ENCODE data around the gene DPH6.
"Not testable (repeated sequence)": the region's sequence is repeated elsewhere in the genome, so short reads cannot be mapped to it uniquely, and the experiment has no call there.

Gene DPH6

DNA sequence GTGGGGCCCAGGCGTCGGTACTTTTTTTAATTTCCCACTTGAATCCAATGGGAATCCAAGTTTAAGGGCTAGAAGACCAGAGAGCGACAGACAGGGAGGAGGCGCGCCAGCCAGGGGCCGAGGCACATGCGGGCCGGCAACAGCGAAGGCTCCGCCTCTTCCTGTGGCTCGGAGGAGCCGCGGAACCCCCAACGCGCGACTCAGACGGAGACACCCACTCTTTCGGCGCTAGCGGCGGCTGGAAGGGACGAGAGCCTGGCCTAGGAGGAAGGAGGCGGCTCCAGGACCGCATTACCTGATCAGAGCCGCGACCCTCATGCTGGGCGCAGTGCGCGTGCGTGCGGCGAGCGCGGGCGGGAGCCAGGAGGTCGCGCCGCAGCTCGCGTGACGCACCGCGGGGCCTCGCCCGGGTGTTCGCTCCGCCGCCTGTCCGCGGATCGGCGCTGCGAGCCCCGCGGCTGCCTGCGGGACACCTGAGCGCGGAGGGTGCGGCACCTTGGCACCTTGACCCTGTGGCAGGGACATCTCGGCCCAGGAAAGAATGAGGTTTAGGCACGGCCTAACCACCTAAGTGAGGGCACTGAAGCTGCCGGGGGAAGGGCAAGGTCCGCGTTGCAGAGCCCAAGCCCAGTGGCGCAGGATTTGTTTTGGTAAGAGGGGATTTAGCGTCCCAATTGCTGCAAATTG lies at the start of gene DPH6:
DPH6 (minus strand) TSS at position 342 of the 687 bp plus-strand sequence; CDS start at position 318, 24 bp downstream.
- no peak for TF ChIP-seq EZH2phosphoT487 (conservative IDR thresholded peaks at IDR 0.05; ENCODE audit: low read length)
- no peaks in the 10 kb centered on the region for H3K27me3 ChIP-seq (ENCODE audit: low read length)
- H3K4me2 ChIP-seq (ENCODE audit: low read depth, low read length, poor library complexity, severe bottlenecking), result peak within 1 kb of the TSS; percentile 95
- peak within 1 kb of the TSS; percentile 93 for H2AFZ ChIP-seq (ENCODE audit: low read depth, low read length, severe bottlenecking)
- peak within 1 kb of the TSS; percentile 84 for H3K27ac ChIP-seq (ENCODE audit: low read depth, low read length)
- H3K9me3 ChIP-seq (ENCODE audit: insufficient read depth, low read length), result no peaks in the 10 kb centered on the region
- H3K36me3 ChIP-seq (ENCODE audit: low read length), result no peaks in the 10 kb centered on the region
- peak within 1 kb of the TSS; percentile 83 for H3K4me3 ChIP-seq (ENCODE audit: insufficient read depth, low read length, poor library complexity, severe bottlenecking)
- H3F3A ChIP-seq (ENCODE audit: insufficient read depth), result 0 out of 2 replicates have a peak, but pooled peaks cover 4% of the 10 kb centered on the region
- peak within 1 kb of the TSS; percentile 84 for H3K9ac ChIP-seq (ENCODE audit: low read length)
- no peaks in the 10 kb centered on the region; the same call in 1 of the 2 replicates for H3K79me2 ChIP-seq (ENCODE audit: insufficient read depth, low read length)
- no peaks in the 10 kb centered on the region for H4K20me1 ChIP-seq (ENCODE audit: low read depth, low read length)
- H3K9me2 ChIP-seq (replicated peaks; ENCODE audit: insufficient read depth, low read length), result no peaks in the 10 kb centered on the region

- Histone ChIP-seq H3K9me3 (ENCODE audit: insufficient read depth, low read length) (no peaks in the 10 kb centered on the region), H2AFZ (ENCODE audit: low read depth, low read length, severe bottlenecking) (no peak overlapping the region), H3K27ac (ENCODE audit: low read depth, low read length) (no peak overlapping the region), H3K9me2 (replicated peaks; ENCODE audit: insufficient read depth, low read length) (no peaks in the 10 kb centered on the region), H3K9ac (ENCODE audit: low read length) (no peak overlapping the region), H3F3A (ENCODE audit: insufficient read depth) (no peaks in the 10 kb centered on the region), H3K36me3 (ENCODE audit: low read length) (no peaks in the 10 kb centered on the region), H3K27me3 (ENCODE audit: low read length) (no peaks in the 10 kb centered on the region), H4K20me1 (ENCODE audit: low read depth, low read length) (no peaks in the 10 kb centered on the region), H3K79me2 (ENCODE audit: insufficient read depth, low read length) (no peaks in the 10 kb centered on the region), H3K4me3 (ENCODE audit: insufficient read depth, low read length, poor library complexity, severe bottlenecking) (no peak overlapping the region), H3K4me2 (ENCODE audit: low read depth, low read length, poor library complexity, severe bottlenecking) (no peak overlapping the region)
- TF ChIP-seq EZH2phosphoT487 (conservative IDR thresholded peaks at IDR 0.05; ENCODE audit: low read length) (no peak), CTCF (IDR thresholded peaks at IDR 0.05; ENCODE audit: insufficient read depth, low read length, poor library complexity, severe bottlenecking) (no peak)
Observed at GRCh38 chr15:35595656-35596055, 49.7 kb upstream of the DPH6 start.

- H3K79me2 ChIP-seq (ENCODE audit: insufficient read depth, low read length); H4K20me1 ChIP-seq (ENCODE audit: low read depth, low read length); H3F3A ChIP-seq (ENCODE audit: insufficient read depth); H3K27me3 ChIP-seq (ENCODE audit: low read length); H3K9me2 ChIP-seq (replicated peaks; ENCODE audit: insufficient read depth, low read length); H3K4me3 ChIP-seq (ENCODE audit: insufficient read depth, low read length, poor library complexity, severe bottlenecking); H3K36me3 ChIP-seq (ENCODE audit: low read length); H3K4me2 ChIP-seq (ENCODE audit: low read depth, low read length, poor library complexity, severe bottlenecking); H3K9me3 ChIP-seq (ENCODE audit: insufficient read depth, low read length); H3K27ac ChIP-seq (ENCODE audit: low read depth, low read length); H2AFZ ChIP-seq (ENCODE audit: low read depth, low read length, severe bottlenecking); H3K9ac ChIP-seq (ENCODE audit: low read length): not testable (repeated sequence)
Observed at GRCh38 chr15:35591987-35592386, 46.0 kb upstream of the DPH6 start.

GRCh38 chr15:35583863-35584528 lies 38.0 kb upstream of the DPH6 start:
- H3K9me2 ChIP-seq (replicated peaks; ENCODE audit: insufficient read depth, low read length), result no peaks in the 10 kb centered on the region
- H3K4me3 ChIP-seq (ENCODE audit: insufficient read depth, low read length, poor library complexity, severe bottlenecking), result no peak overlapping the region
- no peaks in the 10 kb centered on the region for H3K27me3 ChIP-seq (ENCODE audit: low read length)
- no peak overlapping the region for H3K9ac ChIP-seq (ENCODE audit: low read length)
- no peaks in the 10 kb centered on the region for H3K9me3 ChIP-seq (ENCODE audit: insufficient read depth, low read length)
- no peaks in the 10 kb centered on the region for H3K79me2 ChIP-seq (ENCODE audit: insufficient read depth, low read length)
- H3K4me2 ChIP-seq (ENCODE audit: low read depth, low read length, poor library complexity, severe bottlenecking), result no peak overlapping the region
- no peaks in the 10 kb centered on the region for H3F3A ChIP-seq (ENCODE audit: insufficient read depth)
- TF ChIP-seq CTCF (IDR thresholded peaks at IDR 0.05; ENCODE audit: insufficient read depth, low read length, poor library complexity, severe bottlenecking) (no peak), EZH2phosphoT487 (conservative IDR thresholded peaks at IDR 0.05; ENCODE audit: low read length) (no peak)
- no peak overlapping the region for H2AFZ ChIP-seq (ENCODE audit: low read depth, low read length, severe bottlenecking)
- no peaks in the 10 kb centered on the region for H4K20me1 ChIP-seq (ENCODE audit: low read depth, low read length)
- no peak overlapping the region for H3K27ac ChIP-seq (ENCODE audit: low read depth, low read length)
- no peaks in the 10 kb centered on the region for H3K36me3 ChIP-seq (ENCODE audit: low read length)
